ENCODE measurements around the gene DYSF. TPM values are rescaled to one million over a fixed set of nuclear protein-coding genes. Genes with fewer than 3 reads are reported as not detected.

DYSF gene
- total RNA-seq, 4 donors from 2014 or later: 10.3 to 14.9 (median 14.4) TPM

GRCh38 chr2:71535526-71535925 lies 82.2 kb downstream of the DYSF start:
- Histone ChIP-seq H3K4me3 (replicated peaks in 1 of 3) (no peak overlapping the region), H3K36me3 (no peaks in the 10 kb centered on the region), H3K4me1 (no peaks in the 10 kb centered on the region), H3K27me3 (no peaks in the 10 kb centered on the region), H3K27ac (no peak overlapping the region), H3K9me3 (no peaks in the 10 kb centered on the region)
- WGBS, 2 donors: 80 to 94% methylated on average over 7 of the region's 7 CpGs
- TF ChIP-seq CTCF (IDR thresholded peaks at IDR 0.05): no peak
- TF ChIP-seq POLR2A (IDR thresholded peaks at IDR 0.05): no peak
- intact Hi-C loops (cut with DNase I): no loop called here
- no peak for DNase-seq

- intact Hi-C loops (cut with DNase I): no loop called here
- no peaks in the 10 kb centered on the region for H3K4me1 ChIP-seq
Observed at GRCh38 chr2:71536226-71536671, 82.9 kb downstream of the DYSF start.

GRCh38 chr2:71538241-71538640 lies 84.9 kb downstream of the DYSF start:
- DNase-seq: no peak
- Histone ChIP-seq H3K27ac (no peak overlapping the region), H3K4me1 (no peaks in the 10 kb centered on the region), H3K36me3 (no peaks in the 10 kb centered on the region), H3K9me3 (no peaks in the 10 kb centered on the region), H3K4me3 (replicated peaks in 1 of 3) (no peak overlapping the region), H3K27me3 (no peaks in the 10 kb centered on the region)
- intact Hi-C loops (cut with DNase I): no loop called here
- 88 to 99% methylated on average over 3 of the region's 3 CpGs for WGBS, 2 donors
- TF ChIP-seq CTCF (IDR thresholded peaks at IDR 0.05): no peak
- no peak for TF ChIP-seq POLR2A (IDR thresholded peaks at IDR 0.05)

More at GRCh38 chr2:71536226-71536671, 82.9 kb downstream of the DYSF start:
- no peaks in the 10 kb centered on the region for H3K9me3 ChIP-seq
- H3K27ac ChIP-seq: no peak overlapping the region
- no peaks in the 10 kb centered on the region for H3K36me3 ChIP-seq
- H3K27me3 ChIP-seq: no peaks in the 10 kb centered on the region
- no peak overlapping the region for H3K4me3 ChIP-seq (replicated peaks in 1 of 3)
- no peak for DNase-seq
- 88 to 92% methylated on average over 18 of the region's 18 CpGs for WGBS, 2 donors
- no peak for TF ChIP-seq POLR2A (IDR thresholded peaks at IDR 0.05)
- no peak for TF ChIP-seq CTCF (IDR thresholded peaks at IDR 0.05)

- no peaks in the 10 kb centered on the region for H3K36me3 ChIP-seq
- intact Hi-C loops (cut with DNase I): no loop called here
- DNase-seq: no peak
- H3K27ac ChIP-seq: no peak overlapping the region
- 88 to 91% methylated on average over 8 to 12 of the region's 12 CpGs for WGBS, 2 donors
- no peaks in the 10 kb centered on the region for H3K4me1 ChIP-seq
- TF ChIP-seq POLR2A (IDR thresholded peaks at IDR 0.05): no peak
- TF ChIP-seq CTCF (IDR thresholded peaks at IDR 0.05): no peak
- no peaks in the 10 kb centered on the region for H3K27me3 ChIP-seq
- H3K4me3 ChIP-seq (replicated peaks in 1 of 3): no peak overlapping the region
- H3K9me3 ChIP-seq: no peaks in the 10 kb centered on the region
Observed at GRCh38 chr2:71538656-71539265, 85.4 kb downstream of the DYSF start.

GRCh38 chr2:71540818-71541217 lies 87.5 kb downstream of the DYSF start:
- intact Hi-C loops (cut with DNase I): no loop called here
- 97 to 98% methylated on average over 1 of the region's 1 CpG for WGBS, 2 donors
- H3K27me3 ChIP-seq: no peaks in the 10 kb centered on the region
- no peak overlapping the region for H3K27ac ChIP-seq
- no peak overlapping the region for H3K4me3 ChIP-seq (replicated peaks in 1 of 3)
- no peaks in the 10 kb centered on the region for H3K36me3 ChIP-seq
- TF ChIP-seq CTCF (IDR thresholded peaks at IDR 0.05): no peak
- TF ChIP-seq POLR2A (IDR thresholded peaks at IDR 0.05): no peak
- DNase-seq: no peak
- no peaks in the 10 kb centered on the region for H3K9me3 ChIP-seq
- H3K4me1 ChIP-seq: peaks cover 0 to under 1% of the 10 kb centered on the region in 2 donors
